HFF-Myc (cell line): ENCODE measurements around the gene ZNF516.

ENCODE experiments used
- DNase-seq: peaks from one replicate; pipeline ENCODE4 v3.0.0-alpha.2; 2011; ENCODE audit warnings: low read depth; ENCODE audit errors: extremely low read depth
- H3K4me3 ChIP-seq: replicated peaks from 2 replicates; pipeline ENCODE4 v1.5.1; 2011; ENCODE audit warnings: low read depth, mild to moderate bottlenecking, control low read depth, low read length
- TF ChIP-seq, protein P1 (sequence below): IDR thresholded peaks from 2 replicates; pipeline ENCODE4 v1.5.1; 2012; ENCODE audit warnings: mild to moderate bottlenecking, low read depth, low read length, control low read depth; ENCODE audit errors: missing control alignments

Gene ZNF516

DNA sequence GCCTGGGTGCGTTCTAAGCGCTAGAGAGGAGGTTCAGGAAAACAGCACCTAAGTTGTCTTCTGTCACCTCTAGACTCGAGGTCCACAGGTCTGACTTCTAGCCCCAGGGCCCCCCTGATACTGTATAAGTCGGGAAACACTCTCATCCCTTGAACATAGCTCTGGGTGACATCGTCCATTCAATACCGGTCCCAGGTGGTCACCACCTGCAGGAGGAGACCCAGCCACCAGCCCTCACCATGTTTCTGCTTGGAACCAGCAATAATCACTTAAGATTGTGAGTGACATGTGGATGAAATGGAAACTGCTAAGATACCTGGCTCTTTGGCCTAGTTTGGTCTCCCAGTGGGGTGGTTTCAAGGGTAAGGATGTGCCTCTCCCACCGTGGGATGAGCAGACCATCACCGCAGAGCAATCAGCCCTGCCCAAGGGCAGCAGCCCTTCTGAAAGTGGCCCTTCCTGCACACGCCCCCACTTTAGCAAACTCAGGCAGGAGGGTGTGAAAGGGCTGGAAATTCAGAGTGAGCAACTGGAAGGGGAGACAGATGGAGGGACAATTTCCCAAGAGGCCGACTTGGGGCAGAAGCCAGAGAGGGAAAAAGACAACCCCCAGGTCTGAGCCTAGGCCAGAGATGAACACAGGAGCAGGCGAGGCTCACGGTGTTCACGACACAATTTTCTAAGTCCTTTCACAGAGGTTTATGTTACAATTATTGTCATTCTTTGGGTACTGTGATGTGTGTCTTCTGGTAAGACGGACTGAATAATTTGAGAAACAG lies 95.2 kb downstream of the ZNF516 start:
- no peak for DNase-seq
- TF ChIP-seq, protein P1, sequence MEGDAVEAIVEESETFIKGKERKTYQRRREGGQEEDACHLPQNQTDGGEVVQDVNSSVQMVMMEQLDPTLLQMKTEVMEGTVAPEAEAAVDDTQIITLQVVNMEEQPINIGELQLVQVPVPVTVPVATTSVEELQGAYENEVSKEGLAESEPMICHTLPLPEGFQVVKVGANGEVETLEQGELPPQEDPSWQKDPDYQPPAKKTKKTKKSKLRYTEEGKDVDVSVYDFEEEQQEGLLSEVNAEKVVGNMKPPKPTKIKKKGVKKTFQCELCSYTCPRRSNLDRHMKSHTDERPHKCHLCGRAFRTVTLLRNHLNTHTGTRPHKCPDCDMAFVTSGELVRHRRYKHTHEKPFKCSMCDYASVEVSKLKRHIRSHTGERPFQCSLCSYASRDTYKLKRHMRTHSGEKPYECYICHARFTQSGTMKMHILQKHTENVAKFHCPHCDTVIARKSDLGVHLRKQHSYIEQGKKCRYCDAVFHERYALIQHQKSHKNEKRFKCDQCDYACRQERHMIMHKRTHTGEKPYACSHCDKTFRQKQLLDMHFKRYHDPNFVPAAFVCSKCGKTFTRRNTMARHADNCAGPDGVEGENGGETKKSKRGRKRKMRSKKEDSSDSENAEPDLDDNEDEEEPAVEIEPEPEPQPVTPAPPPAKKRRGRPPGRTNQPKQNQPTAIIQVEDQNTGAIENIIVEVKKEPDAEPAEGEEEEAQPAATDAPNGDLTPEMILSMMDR, result no peak
- no peak overlapping the region for H3K4me3 ChIP-seq

DNA sequence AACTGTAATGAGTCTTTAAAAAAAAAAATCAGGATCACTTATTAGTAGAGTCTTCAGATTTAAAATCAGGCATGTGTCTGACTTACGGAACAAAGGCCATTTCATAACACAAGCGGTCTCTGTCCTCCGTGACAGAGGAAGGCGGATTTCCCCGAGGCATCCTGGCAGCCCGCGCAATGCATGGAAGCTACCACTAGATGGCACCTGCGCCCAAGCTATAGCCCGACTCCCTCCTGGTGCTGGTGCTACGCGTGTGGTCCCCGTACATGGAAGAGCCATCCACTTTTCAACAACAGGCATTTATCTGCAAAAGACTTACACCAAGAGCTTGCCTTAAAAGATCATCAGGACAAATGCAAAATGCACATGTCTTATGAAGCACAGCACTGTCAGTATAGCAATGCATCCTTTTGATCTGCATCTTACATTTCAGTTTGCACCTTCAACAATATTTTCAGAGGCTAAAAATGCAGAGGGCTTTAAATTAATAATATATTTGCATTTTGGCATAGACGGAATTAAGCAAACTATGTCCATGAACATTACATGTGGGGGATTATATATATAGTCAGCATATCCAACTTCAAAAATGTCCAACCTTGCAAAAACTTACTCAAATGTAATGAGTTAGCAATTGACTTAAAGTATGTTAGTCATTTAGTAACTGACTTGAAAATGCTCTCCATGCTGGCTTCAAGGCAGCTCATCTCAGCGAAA lies 96.0 kb downstream of the ZNF516 start:
- peak; percentile 48 for DNase-seq
- TF ChIP-seq, protein P1, result peak; percentile 92
- H3K4me3 ChIP-seq, result no peak overlapping the region

DNA sequence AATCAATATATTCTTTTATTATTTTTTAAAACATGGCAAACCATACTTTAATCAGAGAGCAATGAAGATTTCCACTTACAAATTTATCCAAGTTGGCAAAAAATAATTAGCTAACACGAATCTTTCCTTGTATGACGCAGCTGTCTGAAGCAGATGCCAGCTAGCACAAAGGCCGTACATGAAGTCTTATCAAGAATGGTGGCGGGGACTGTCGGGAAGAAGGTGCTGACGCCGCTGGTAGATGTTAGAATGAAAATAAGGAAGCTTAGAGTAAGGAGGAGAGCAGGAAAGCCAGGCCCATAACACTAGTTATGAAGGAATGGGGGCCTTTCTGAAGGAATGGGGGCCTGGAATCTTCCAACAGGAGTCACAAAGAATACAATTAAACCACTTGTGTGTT lies 96.7 kb downstream of the ZNF516 start:
- DNase-seq, result no peak
- TF ChIP-seq, protein P1, result no peak
- H3K4me3 ChIP-seq, result no peak overlapping the region

DNA sequence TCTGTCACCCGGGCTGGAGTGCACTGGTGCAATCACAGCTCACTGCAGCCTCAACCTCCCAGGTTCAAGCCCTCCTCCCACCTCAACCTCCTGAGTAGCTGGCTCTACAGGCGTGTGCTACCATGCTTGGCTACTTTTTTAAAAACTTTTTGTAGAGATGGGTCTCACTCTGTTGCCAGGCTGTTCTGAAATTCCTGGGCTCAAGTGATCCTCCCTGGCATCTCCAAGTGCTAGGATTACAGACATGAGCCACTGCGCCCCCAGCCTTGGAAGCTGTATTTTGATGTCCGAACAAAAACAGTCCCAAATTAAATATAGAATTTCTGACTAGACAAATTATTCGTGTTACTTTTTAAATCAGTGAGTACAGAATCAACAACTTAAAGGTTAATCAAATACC lies 97.4 kb downstream of the ZNF516 start:
- TF ChIP-seq, protein P1, result no peak
- no peak for DNase-seq
- H3K4me3 ChIP-seq, result no peak overlapping the region

DNA sequence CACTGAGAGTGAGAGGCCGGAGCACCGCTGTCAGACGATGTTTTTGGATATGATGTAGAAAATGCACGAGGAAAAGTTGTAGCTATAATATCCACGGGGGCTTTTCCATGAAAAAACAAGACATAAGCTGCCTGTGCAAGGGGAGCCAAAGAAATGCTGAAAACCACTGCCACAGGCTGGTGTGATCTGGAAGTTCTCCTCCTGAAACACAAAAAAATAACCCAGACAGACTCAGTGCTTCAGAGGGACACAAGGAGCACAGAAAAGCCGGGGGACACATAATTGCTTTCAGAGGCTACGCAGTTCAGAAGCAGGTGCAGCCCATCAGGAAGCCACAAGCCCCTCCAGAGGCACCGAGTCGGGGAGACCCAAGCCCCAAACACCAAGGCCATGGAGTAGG lies 98.2 kb downstream of the ZNF516 start:
- H3K4me3 ChIP-seq, result no peak overlapping the region
- no peak for DNase-seq
- TF ChIP-seq, protein P1, result no peak

DNA sequence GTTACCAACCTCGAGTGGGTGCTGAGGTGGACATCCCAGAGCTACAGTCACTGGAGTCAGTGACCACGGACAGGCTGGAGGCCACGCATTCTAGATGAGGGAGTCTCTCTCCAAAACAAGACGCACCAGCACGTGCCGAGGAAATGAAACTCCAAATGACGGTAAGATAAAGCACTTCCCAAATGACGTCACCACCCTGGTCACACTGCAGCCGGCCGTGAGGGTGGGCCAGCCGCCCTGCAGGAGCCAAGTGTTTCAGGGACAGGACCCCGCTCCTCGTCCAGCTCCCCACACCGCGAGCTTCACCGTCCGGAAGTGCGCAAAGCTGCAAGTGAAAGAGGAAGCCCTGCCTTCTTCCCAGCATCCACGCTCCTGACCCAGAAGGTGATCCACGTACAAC lies 99.4 kb downstream of the ZNF516 start:
- TF ChIP-seq, protein P1, result no peak
- H3K4me3 ChIP-seq, result no peak overlapping the region
- no peak for DNase-seq
